ENCODE measurements around the gene KRTAP4-5.

- no peak for TF ChIP-seq YY1 (tag by site-specific recombination; IDR thresholded peaks at IDR 0.05)
- TF ChIP-seq ZNF426 (tag by site-specific recombination; IDR thresholded peaks at IDR 0.05) = no peak
- TF ChIP-seq, protein P1, sequence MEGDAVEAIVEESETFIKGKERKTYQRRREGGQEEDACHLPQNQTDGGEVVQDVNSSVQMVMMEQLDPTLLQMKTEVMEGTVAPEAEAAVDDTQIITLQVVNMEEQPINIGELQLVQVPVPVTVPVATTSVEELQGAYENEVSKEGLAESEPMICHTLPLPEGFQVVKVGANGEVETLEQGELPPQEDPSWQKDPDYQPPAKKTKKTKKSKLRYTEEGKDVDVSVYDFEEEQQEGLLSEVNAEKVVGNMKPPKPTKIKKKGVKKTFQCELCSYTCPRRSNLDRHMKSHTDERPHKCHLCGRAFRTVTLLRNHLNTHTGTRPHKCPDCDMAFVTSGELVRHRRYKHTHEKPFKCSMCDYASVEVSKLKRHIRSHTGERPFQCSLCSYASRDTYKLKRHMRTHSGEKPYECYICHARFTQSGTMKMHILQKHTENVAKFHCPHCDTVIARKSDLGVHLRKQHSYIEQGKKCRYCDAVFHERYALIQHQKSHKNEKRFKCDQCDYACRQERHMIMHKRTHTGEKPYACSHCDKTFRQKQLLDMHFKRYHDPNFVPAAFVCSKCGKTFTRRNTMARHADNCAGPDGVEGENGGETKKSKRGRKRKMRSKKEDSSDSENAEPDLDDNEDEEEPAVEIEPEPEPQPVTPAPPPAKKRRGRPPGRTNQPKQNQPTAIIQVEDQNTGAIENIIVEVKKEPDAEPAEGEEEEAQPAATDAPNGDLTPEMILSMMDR (tag by site-specific recombination; IDR thresholded peaks at IDR 0.05) = no peak
- TF ChIP-seq ZFP3 (tag by site-specific recombination; IDR thresholded peaks at IDR 0.05; ENCODE audit: low read depth) = no peak
- no peak for TF ChIP-seq ZNF501 (tag by site-specific recombination; IDR thresholded peaks at IDR 0.05)
Observed at GRCh38 chr17:41176744-41177387, 27.2 kb upstream of the KRTAP4-5 start.
